Iris pigment epithelial cell (primary cell): ENCODE measurements around the gene GSTT2.
"Not testable (repeated sequence)": the region's sequence is repeated elsewhere in the genome, so short reads cannot be mapped to it uniquely, and the experiment has no call there.

ENCODE experiments used
- DNase-seq: peaks from one replicate; pipeline ENCODE4 v3.0.0-alpha.2; 2011; ENCODE audit warnings: low read depth

GSTT2 gene

GRCh38 chr22:23979557-23980240, at the start of gene GSTT2:
TSS of gene GSTT2 (plus strand) at chr22:23980134.
- DNase-seq = not testable (repeated sequence)

- DNase-seq = no peak
Measured at GRCh38 chr22:23938328-23939016, 41.5 kb upstream of the GSTT2 start.

- no peak for DNase-seq
Measured at GRCh38 chr22:23939017-23939357, 40.9 kb upstream of the GSTT2 start.

- not testable (repeated sequence) for DNase-seq
Measured at GRCh38 chr22:23940166-23940565, 39.8 kb upstream of the GSTT2 start.

- not testable (repeated sequence) for DNase-seq
Measured at GRCh38 chr22:23947391-23947790, 32.5 kb upstream of the GSTT2 start.

GRCh38 chr22:23949764-23950163, 30.2 kb upstream of the GSTT2 start:
- DNase-seq = not testable (repeated sequence)

GRCh38 chr22:23951383-23951782, 28.6 kb upstream of the GSTT2 start:
- DNase-seq = peak; percentile 63

GRCh38 chr22:23952794-23953405, 27.0 kb upstream of the GSTT2 start:
- not testable (repeated sequence) for DNase-seq

GRCh38 chr22:23953485-23953884, 26.4 kb upstream of the GSTT2 start:
- not testable (repeated sequence) for DNase-seq

GRCh38 chr22:23954193-23954990, 25.5 kb upstream of the GSTT2 start:
- not testable (repeated sequence) for DNase-seq

- DNase-seq = not testable (repeated sequence)
Measured at GRCh38 chr22:23954991-23955305, 25.0 kb upstream of the GSTT2 start.

- not testable (repeated sequence) for DNase-seq
Measured at GRCh38 chr22:23955886-23956285, 24.0 kb upstream of the GSTT2 start.

GRCh38 chr22:23956301-23956900, 23.5 kb upstream of the GSTT2 start:
- DNase-seq = peak; percentile 50

- not testable (repeated sequence) for DNase-seq
Measured at GRCh38 chr22:23961084-23961771, 18.7 kb upstream of the GSTT2 start, which contains the start of gene GSTT2B. TSS of gene GSTT2B (minus strand) at chr22:23961195. CDS start at chr22:23961131, 64 bp downstream.

- DNase-seq = not testable (repeated sequence)
Measured at GRCh38 chr22:23966094-23966493, 13.8 kb upstream of the GSTT2 start.

- not testable (repeated sequence) for DNase-seq
Measured at GRCh38 chr22:23966568-23966967, 13.4 kb upstream of the GSTT2 start, which contains the start of gene DDTL. TSS of gene DDTL (plus strand) at chr22:23966888. CDS start at chr22:23966915, 27 bp downstream.

GRCh38 chr22:23969071-23969470, 10.9 kb upstream of the GSTT2 start:
- no peak for DNase-seq

GRCh38 chr22:23970201-23970641, 9.7 kb upstream of the GSTT2 start:
- DNase-seq = no peak

GRCh38 chr22:23970816-23971486, 9.0 kb upstream of the GSTT2 start:
- no peak for DNase-seq

- DNase-seq = not testable (repeated sequence)
Measured at GRCh38 chr22:23971927-23972326, 8.0 kb upstream of the GSTT2 start.
